Measurements from ENCODE around the gene FAM83G.
"Not testable (repeated sequence)": the region's sequence is repeated elsewhere in the genome, so short reads cannot be mapped to it uniquely, and the experiment has no call there.

Gene FAM83G

DNA sequence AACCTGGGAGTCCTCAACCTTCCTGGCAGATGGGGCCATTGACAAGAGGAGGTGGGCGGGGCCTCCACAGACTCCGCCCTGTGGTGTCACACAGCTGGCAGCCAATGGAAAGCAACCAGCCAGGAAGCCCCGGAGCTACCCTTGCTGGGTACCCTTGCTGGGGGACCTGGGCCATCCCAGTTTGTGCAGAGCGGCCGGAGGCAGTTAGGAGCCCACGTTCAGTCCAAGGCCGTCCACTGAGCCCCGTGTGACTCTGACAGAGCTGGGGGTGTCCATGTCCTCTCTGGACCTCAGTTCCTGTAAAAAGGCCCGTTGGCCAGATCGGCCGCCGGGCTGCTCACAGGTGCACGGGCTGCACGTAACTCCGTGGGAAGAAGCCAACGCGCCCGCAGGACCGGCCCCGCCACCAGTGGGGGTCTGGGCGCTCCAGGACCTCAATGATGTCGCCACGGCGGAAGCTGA, 17.1 kb upstream of the FAM83G start:
- H3K9me3 ChIP-seq (ENCODE audit: control insufficient read depth, insufficient read depth, low read length) = no peaks in the 10 kb centered on the region
- no peak overlapping the region for H3K4me3 ChIP-seq (ENCODE audit: low read length)
- H3K27ac ChIP-seq (ENCODE audit: low read depth, low read length) = no peak overlapping the region
- no peaks in the 10 kb centered on the region; the same call in 1 of the 2 replicates for H3K27me3 ChIP-seq (ENCODE audit: control insufficient read depth, low read length)
- H4K20me1 ChIP-seq (ENCODE audit: control insufficient read depth, insufficient read depth, low read depth, low read length) = peaks cover 5% of the 10 kb centered on the region; the same call in 1 of the 2 replicates
- peaks cover 18% of the 10 kb centered on the region for H3F3A ChIP-seq (ENCODE audit: control insufficient read depth, insufficient read depth)
- H3K4me2 ChIP-seq (ENCODE audit: low read length) = no peak overlapping the region
- H3K4me1 ChIP-seq (ENCODE audit: control insufficient read depth, low read length) = peaks cover 18% of the 10 kb centered on the region
- no peaks in the 10 kb centered on the region for H3K79me2 ChIP-seq (ENCODE audit: control insufficient read depth, low read length)
- peaks cover 44% of the 10 kb centered on the region for H3K36me3 ChIP-seq (ENCODE audit: control insufficient read depth, low read length)
- no peaks in the 10 kb centered on the region for H3K9me2 ChIP-seq (replicated peaks; ENCODE audit: control insufficient read depth, low read length)
- TF ChIP-seq, protein P1, sequence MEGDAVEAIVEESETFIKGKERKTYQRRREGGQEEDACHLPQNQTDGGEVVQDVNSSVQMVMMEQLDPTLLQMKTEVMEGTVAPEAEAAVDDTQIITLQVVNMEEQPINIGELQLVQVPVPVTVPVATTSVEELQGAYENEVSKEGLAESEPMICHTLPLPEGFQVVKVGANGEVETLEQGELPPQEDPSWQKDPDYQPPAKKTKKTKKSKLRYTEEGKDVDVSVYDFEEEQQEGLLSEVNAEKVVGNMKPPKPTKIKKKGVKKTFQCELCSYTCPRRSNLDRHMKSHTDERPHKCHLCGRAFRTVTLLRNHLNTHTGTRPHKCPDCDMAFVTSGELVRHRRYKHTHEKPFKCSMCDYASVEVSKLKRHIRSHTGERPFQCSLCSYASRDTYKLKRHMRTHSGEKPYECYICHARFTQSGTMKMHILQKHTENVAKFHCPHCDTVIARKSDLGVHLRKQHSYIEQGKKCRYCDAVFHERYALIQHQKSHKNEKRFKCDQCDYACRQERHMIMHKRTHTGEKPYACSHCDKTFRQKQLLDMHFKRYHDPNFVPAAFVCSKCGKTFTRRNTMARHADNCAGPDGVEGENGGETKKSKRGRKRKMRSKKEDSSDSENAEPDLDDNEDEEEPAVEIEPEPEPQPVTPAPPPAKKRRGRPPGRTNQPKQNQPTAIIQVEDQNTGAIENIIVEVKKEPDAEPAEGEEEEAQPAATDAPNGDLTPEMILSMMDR (IDR thresholded peaks at IDR 0.05; ENCODE audit: low read depth, low read length, poor library complexity, severe bottlenecking) = no peak
- no peak for TF ChIP-seq EZH2phosphoT487 (IDR thresholded peaks at IDR 0.05; ENCODE audit: borderline replicate concordance, low read length)

DNA sequence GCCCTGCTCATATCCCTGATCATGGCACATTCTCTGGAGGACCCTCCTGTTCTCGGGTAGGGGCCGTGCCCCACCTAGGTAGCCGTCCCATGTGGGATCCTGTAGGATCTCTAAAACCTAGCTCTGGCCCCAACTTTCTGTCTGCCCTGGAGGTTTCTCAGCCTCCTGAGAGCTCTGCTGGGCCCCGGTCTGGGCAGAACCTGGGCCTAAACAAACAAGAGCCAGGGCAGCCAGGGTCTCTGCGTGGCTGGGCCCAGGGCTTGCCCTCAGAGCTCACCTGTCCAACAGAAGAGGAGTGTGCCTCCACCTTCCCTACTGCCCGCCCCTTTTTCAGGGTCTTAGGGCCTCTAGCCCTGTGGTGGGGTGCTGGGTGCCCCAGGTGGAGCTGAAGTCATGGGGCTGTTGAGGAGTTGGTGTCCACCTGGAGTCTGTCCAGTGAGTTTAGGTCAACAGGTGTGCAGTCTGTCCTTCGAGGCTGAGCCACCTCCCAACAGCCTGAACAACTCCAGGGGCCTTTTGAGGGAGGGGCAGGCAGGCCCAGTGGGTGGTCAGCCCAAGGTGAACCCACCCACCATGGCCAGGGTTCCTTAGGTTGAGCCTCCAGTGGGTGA, 16.6 kb upstream of the FAM83G start:
- H3K9me2 ChIP-seq (replicated peaks; ENCODE audit: control insufficient read depth, low read length); H3K79me2 ChIP-seq (ENCODE audit: control insufficient read depth, low read length): not testable (repeated sequence)

DNA sequence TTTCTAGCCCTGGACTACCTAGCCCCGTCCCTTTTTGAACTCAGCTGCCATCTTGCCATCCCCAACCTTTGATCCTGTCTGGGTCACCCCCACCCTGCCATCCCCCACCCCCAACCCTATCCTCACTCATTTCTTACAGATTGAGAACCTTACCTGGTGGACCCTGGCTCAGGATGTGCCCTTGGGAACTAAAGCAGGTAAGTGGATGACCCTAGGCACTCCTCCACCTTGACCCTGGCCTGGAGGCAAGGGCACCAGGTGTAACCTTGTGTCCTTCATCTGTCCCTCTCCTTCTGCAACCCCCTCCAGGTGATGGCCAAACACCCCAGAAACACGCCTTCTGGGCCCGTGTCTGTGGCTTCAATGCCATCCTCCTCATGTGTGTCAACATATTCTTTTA, 15.5 kb upstream of the FAM83G start:
- no peaks in the 10 kb centered on the region for H3K79me2 ChIP-seq (ENCODE audit: control insufficient read depth, low read length)
- peaks cover 44% of the 10 kb centered on the region for H3K36me3 ChIP-seq (ENCODE audit: control insufficient read depth, low read length)
- H3F3A ChIP-seq (ENCODE audit: control insufficient read depth, insufficient read depth) = peaks cover 18% of the 10 kb centered on the region
- peaks cover 5% of the 10 kb centered on the region; the same call in 1 of the 2 replicates for H4K20me1 ChIP-seq (ENCODE audit: control insufficient read depth, insufficient read depth, low read depth, low read length)
- H3K4me3 ChIP-seq (ENCODE audit: low read length) = no peak overlapping the region
- no peak for TF ChIP-seq EZH2phosphoT487 (IDR thresholded peaks at IDR 0.05; ENCODE audit: borderline replicate concordance, low read length)
- TF ChIP-seq, protein P1 (IDR thresholded peaks at IDR 0.05; ENCODE audit: low read depth, low read length, poor library complexity, severe bottlenecking) = no peak
- H3K9me2 ChIP-seq (replicated peaks; ENCODE audit: control insufficient read depth, low read length) = no peaks in the 10 kb centered on the region
- peaks cover 3% of the 10 kb centered on the region; the same call in 1 of the 2 replicates for H3K27me3 ChIP-seq (ENCODE audit: control insufficient read depth, low read length)
- peaks cover 18% of the 10 kb centered on the region for H3K4me1 ChIP-seq (ENCODE audit: control insufficient read depth, low read length)
- H3K9me3 ChIP-seq (ENCODE audit: control insufficient read depth, insufficient read depth, low read length) = no peaks in the 10 kb centered on the region
- no peak overlapping the region for H3K27ac ChIP-seq (ENCODE audit: low read depth, low read length)
- H3K4me2 ChIP-seq (ENCODE audit: low read length) = no peak overlapping the region

More for the DNA sequence above, 16.6 kb upstream of the FAM83G start:
- peaks cover 44% of the 10 kb centered on the region for H3K36me3 ChIP-seq (ENCODE audit: control insufficient read depth, low read length)
- H3K9me3 ChIP-seq (ENCODE audit: control insufficient read depth, insufficient read depth, low read length); H3K4me2 ChIP-seq (ENCODE audit: low read length); H4K20me1 ChIP-seq (ENCODE audit: control insufficient read depth, insufficient read depth, low read depth, low read length); H3K27ac ChIP-seq (ENCODE audit: low read depth, low read length); H3K4me3 ChIP-seq (ENCODE audit: low read length); H3K27me3 ChIP-seq (ENCODE audit: control insufficient read depth, low read length): not testable (repeated sequence)
- H3F3A ChIP-seq (ENCODE audit: control insufficient read depth, insufficient read depth) = peaks cover 18% of the 10 kb centered on the region
- H3K4me1 ChIP-seq (ENCODE audit: control insufficient read depth, low read length) = peaks cover 18% of the 10 kb centered on the region

Measured in DOHH2 (cell line).